ENCODE results near the gene CYP11A1.

CYP11A1 gene

DNA sequence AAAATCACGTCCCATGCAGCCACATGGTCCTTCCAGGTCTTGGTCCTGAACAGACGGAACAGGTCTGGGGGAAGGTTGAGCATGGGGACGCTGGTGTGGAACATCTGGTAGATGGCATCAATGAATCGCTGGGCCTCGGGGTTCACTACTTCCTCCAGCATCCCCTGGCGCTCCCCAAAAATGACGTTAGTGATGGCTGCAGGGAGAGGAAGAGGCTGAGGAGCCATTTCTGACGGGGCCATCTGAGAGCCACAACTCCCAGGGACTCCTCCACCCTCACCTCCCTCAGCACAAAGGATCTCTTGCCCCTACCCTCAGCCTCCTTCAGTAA lies 23.7 kb downstream of the CYP11A1 start:
- no peak for DNase-seq

DNA sequence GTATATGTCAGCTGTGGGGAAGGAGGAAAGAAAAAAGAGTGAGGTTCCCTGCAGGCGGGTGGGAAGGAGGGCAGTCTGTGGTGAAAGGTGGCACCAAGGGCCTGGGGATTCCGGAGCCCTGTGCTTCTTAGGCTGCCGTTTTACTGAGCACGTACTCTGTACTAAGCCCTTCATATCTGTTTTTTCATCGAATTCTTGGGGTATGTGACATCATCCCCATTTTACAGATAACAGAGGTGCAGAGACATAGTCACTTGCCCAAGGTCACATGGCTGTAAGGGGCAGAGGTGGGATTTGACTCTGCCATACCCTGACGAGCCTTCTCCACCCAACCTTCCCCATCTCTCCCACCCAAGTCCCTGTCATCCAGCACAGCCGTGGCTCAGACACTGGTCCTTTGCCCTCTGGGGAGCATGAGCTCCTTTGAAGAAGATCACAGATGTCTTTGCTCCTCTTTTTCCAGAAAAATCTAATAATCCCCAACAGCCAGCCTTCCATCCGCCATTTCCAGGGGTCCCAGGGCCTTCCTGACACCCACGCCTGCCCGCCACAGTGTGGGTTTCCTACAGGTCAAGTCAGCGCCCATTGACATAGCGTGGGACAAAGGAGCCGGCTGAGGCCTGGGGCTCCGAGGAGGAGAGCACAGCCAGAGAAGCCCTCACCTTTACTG lies 24.2 kb downstream of the CYP11A1 start:
- no peak for DNase-seq

DNA sequence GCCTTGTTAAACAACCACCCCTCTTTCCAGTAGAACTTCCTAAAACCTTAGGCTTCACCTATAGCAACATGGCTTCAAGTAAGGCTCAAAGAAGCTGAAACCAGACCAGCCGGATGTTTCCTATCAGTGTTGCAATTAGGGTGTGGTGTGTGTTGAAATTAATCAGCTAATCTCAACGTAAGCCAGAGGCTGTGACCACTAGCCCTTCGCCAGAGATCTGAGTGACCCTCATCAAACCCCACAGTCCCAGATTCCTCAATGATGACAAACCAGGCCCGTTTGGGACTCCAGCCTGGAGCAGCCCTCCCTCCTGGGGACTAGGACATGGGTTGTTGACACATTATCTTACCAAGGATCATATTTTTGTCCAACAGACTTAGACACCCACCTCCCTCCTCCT lies 27.3 kb downstream of the CYP11A1 start:
- DNase-seq, result no peak

DNA sequence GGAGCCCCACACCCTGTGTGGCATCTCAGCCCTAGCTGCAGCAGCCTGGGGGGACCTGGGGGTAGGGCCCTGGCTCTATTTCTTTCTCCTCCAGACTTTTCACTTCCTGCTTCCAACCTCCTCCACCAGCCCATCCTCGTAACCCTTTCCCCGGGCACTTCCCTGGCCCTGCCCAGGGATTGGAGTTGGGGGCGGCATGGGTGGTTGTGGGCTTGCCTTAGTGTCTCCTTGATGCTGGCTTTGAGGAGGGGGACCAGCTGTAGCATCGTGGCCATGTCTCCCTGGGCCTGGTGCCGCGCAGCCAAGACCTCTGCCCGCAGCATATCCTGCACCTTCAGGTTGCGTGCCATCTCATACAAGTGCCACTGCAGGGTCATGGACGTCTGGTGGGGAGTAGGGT lies 28.1 kb downstream of the CYP11A1 start:
- DNase-seq, result no peak

DNA sequence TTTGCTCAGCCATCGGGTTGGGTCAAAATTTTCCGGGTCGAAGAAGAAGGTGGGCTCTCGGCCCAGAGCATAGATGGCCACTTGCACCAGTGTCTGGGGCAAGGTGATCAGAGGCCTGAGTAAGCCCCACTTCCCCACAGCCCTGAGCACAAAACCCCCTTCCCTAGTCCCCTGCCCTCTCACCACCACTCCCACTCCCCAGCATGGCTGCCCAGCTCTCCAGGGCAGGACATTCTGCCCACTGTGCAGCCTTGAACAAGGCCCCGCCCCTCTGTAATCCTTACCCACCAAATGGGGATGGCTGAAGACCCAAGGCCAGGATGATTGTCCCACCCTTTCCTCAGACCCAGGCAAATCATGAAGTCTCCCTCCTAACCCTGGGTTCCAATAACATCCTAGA lies 28.8 kb downstream of the CYP11A1 start:
- DNase-seq, result no peak

DNA sequence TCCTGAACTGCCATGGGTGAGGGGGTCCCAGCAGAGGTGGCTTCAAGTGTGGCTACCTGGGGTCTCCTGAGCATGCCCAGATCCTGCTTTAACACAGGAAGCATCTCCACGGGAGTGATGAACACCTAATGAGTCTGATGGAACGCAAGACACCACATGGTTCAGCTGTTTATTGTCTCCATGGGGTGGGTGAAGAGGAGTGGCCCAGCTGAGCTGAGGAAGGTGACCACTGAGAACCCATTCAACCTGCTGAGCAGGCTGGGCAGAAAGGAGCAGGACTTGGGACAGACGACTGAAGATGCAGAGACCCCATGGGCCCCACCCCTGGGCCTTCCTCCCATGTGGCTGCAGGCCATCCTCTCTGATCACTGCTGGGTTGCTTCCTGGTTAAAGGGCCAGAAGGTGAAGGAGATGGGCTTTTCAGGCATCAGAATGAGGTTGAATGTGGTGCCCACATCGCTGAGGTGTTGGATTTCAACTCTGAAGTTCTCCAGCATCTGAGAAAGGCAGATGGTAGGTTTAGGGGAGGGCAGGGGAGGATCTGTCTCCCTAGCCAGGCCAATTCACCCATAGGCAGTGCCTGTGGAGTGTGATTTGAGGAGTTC lies 29.7 kb downstream of the CYP11A1 start:
- no peak for DNase-seq

DNA sequence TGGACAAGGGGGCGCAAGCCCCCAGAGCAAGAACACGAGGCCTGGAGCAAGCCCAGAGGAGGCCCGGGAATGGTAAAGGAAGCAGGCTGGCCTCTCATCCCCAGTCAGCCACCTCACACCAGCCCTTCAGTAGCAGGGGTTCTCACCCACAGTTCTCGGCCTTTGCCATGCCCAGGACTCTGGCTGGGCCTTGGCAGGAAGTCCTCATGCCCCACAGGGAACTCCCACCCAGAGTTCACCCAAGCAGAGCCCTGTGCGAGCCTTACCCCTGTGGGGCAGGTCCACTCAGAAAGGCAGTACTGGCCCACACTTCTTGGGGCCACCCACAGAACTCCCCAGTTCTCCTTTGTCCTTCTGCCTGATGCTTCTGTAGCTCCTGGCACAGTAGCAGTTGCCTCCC lies 30.3 kb downstream of the CYP11A1 start:
- no peak for DNase-seq

DNA sequence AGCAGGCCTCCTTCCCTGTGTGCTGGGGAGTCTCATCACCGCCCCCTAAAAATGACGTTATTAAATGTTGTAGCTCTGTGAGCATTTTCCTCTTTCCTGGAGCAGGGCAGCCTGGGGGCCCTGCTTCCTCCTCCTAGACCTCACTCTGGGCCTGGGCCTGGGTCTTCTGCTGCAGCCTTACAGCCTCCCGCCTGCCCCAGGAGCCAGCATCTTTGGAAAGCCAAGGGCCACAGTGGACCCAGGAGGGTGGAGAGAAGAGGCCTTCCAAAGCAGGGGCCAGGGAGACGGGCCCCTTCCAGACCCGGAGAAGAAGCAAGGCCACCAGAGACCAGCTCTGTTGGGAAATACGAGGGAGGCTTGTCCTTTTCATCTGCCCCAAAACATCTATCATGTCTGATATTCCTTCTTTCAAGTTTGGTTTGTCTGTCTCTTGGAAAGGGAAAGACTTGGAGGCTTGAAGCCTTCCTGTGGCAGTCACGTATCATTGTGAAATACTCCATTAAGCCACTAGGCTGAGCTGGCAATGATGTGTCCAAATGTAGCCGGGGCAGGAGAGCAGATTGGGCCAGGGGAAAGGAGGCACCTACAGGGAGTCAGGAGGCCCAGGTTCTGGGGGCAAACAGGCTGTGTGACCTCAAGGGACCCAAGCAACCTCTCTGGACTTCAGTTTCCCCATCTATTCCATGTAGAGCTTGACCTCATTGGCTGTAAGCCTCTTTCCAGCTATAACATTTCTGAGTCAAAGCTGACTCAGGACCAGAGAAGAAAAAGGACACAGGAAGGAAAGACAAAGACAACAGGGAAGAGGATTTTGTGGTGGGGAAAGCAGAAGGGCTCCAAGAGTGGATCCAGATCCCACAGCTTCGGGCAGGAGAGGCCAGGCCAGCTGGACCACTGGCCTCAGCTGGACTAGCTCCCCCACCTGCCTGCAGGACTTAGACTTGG lies 31.1 kb downstream of the CYP11A1 start:
- DNase-seq, result no peak

DNA sequence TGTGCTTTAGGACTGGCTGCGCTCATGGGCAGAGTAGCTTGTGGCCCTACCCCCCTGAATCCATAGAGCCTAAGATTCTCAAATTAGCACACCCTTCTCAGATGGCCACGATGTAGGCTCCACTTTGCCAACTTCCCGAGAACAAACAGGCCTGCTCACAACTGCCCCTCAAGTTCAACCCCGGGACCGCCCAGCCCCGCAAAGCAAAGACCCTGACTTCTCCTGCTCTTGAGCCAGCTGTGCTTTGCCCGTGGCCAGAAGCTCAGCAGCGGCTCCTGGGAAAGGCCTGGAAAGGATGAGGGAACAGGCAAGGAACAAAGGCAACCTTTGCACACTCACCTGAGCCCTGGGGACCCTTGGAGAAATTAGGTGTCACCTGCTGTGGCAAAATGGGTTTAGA lies 32.0 kb downstream of the CYP11A1 start:
- no peak for DNase-seq

DNA sequence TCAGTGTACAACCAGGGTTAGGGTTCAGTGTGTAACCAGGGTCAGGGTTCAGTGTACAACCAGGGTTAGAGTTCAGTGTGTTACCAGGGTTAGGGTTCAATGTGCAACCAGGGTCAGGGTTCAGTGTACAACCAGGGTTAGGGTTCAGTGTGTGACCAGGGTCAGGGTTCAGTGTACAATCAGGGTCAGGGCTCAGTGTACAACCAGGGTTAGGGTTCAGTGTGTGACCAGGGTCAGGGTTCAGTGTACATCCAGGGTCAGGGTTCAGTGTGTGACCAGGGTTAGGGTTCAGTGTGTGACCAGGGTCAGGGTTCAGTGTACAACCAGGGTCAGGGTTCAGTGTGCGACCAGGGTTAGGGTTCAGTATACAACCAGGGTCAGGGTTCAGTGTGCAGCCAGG lies 33.3 kb downstream of the CYP11A1 start:
- DNase-seq, result no peak

DNA sequence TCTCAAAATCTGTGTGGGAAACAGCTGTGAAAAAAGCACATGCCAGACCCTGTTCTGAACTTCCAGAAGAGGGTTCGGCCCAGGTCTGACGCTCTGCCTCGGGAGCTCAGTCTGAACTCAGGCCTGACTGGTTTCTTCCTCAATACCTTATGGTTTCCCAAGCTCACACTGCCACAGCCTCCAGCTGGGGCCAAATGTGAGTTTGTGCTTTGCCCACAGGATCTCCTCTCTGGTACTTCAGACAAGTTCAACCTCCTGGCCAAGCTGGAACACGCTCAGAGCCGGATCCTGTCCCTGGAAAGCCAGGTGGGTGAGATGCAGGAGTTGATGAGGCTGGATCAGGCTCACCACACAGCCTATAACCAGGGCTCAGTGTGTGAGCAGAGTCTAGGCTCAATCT lies 33.8 kb downstream of the CYP11A1 start:
- DNase-seq, result no peak

DNA sequence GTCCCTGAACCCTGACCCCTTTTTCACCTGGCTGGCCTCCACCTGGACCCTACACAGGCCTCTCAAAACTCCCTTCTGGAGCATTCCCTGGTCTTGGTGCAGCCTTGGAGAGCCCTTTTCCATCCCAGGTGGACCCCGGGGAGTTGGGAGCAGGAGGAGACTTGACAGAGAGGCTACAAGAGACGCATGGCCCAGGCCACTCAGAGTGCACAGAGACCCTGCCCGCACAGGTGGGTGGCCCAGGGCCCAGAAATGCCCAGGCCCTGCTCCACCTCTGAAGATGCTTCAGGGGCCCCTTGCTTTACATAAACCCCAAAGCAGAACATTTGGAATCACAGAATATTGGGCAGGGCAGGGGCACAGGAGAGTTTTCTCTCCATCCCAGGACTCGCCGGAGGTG lies 34.4 kb downstream of the CYP11A1 start:
- DNase-seq, result no peak

DNA sequence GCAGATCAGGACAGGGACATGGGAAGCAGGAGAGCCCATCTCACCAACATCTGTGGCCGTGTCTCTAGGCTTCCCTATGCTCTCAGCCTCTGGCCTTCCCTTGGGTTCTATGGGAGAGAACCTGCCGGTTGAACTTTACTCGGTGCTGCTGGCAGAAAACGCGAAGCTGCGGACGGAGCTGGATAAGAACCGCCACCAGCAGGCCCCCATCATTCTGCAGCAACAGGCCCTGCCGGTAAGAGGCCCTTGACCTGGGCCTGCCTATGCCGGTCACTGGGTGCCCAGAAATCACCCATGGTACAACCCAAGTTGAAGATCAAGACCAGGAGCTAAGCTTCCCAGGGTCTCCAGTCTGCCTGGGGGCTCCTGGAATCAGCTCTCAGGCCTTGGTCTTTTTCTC lies 34.8 kb downstream of the CYP11A1 start:
- no peak for DNase-seq

DNA sequence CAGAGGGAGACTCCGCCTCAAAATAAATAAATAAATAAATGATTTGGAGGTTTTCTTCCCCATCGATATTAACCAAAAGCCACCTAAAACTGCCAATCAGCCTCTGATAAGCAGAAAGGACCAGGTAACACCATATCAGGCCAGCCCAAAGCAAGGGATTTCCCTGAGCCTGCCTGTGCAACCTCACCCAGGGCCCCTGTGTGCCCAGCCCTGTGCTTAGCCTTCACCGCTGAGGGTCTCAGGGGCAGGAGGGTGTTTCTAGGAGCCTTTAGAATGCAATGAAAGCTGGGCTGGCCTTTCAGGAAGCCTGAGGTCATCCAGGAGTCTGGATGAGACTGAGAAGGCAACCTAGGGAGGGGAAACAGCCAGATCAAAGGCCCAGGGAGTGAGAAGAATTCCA lies 35.4 kb downstream of the CYP11A1 start:
- no peak for DNase-seq

DNA sequence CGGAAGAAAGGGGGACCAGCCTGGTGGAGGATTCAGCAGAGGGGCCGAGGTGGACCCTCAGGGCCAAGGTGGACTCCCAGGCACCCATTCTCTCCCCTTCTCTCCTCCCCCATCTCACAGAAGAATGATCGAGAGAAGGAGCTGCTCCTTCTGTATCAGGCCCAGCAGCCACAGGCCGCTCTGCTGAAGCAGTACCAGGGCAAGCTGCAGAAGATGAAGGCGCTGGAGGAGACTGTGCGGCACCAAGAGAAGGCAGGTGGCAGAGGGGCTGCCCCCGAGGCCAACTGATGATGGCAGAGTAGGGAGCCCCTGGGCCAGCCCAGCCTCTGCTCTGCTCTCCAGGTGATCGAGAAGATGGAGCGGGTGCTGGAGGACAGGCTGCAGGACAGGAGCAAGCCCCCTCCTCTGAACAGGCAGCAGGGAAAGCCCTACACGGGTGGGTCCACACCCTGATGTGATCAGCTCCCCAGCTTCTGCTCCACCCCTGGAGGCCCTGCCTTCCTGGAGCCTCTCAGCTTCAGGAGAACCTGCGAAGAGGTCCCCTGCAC lies 36.5 kb downstream of the CYP11A1 start:
- no peak for DNase-seq

DNA sequence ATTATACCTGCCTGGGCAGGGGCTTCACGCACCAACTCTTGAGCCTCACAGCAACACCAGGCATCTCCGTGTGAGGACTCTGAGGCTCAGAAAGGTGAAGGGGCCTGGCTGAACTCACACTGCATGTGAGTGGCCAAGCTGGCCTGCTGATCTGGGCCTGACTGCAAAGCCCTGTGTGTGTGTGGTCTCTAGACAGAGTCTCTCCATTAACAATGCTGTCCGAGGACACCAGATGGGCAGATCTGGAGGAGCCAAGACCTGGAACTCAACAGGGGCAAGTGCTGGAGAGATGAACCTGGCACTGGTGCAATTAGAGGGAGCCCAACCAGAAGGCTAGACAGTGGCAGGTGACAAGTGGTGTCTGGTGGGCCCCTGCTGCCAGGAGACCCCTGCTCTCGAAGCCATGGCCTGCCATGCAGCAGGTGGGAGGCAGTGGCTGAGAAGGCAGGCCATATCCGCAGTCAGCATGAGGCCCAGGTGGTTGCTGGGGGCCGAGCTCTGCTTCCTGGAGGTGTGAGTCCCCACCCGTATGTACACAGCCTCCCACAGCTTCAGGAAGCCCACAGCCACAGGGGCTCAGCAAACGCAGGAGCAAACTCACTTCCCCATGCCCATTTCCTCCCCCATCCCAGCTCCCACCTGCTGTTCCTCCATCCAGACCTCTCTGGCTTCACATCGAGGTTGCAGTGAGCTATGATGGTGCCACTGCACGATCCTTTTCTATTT lies 39.0 kb downstream of the CYP11A1 start:
- peak; percentile 88 to 95 for DNase-seq

DNA sequence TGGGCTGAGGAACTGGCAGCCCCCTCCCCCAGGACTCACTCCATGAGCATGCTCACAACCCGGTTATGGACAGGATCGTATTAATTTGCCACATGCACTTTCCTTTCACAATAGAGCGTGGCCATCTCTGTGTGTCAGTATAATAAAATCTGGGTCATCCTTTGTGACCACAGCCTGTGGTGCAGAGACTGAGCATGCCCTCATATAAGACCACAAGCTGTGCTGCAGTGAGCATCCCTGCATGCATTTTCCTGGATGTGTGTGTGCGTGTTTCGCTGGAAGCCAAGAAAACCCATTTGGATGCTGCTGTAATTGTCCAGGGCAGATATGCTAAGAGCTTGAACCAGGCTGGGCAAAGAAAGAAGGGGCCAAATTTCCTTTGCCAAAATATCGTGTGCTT lies 39.7 kb downstream of the CYP11A1 start:
- no peak for DNase-seq

DNA sequence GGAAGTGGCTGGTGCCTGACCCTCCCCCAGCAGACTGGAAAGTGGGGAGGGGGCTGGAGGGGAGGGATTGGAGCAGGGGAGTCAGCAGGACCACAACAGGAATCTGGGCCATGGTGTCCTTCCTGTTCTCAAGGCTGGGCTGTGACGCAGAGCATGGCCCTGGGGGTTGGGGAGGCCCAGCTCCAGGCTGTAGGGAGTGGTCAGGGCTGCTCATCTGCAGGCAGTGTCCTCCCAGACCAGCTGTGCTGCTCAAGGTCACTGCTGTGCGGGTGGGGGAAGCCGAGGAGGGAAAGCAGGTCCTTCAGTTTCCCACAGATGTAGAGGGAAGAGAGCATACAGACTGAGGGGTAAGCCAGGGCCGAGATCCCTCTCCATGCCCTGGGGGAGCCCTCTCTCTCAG lies 40.7 kb downstream of the CYP11A1 start:
- DNase-seq, result no peak

DNA sequence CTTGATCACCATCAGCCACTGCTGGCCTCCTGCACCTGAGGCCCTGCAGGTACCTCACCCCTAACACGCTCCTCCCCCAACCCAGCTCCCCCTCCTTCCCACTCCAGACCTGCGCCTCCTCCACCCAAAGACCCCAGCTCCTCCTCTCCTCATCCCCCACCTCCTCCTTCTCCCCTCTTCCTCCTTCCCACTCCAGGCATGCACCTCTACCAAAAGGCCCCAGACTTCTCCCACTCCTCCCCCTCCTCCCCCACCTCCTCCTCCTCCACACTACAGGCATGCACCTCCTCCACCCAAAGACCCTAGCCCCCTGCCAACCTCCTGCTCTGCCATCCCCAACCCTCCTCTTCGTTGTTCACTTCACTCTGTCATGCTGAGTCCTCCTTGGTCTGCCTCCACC lies 42.7 kb downstream of the CYP11A1 start:
- DNase-seq, result no peak

DNA sequence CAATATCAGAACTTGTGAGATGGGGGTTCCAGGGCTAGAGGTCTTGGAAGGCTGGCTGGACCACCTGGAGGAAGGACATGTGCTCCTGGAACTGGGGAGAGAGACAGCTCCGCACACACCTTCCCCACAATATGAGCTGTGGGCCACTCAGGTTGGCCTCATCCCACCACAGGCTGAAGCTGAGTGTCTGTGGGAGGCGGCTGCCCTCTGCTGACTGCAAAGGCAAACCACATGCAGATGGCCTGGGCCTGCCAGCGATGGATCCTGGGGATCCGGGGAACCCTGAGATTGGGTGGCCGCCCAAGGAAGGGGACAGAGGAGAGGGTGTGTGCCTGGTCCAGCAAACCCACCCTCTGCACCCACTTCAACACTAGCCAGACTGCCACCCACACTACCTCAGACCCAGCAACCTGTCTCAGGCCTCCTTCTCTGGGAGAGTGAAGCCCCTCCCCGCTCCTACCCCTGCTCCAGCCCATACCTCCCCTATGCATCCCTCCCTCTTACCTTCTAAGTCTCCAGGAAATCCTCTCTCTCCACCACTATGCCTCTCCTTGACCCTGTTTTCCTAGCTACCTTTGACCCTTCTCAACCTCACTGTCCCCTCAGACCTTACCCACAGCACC lies 44.8 kb downstream of the CYP11A1 start:
- peak; percentile 77 to 85 for DNase-seq

DNA sequence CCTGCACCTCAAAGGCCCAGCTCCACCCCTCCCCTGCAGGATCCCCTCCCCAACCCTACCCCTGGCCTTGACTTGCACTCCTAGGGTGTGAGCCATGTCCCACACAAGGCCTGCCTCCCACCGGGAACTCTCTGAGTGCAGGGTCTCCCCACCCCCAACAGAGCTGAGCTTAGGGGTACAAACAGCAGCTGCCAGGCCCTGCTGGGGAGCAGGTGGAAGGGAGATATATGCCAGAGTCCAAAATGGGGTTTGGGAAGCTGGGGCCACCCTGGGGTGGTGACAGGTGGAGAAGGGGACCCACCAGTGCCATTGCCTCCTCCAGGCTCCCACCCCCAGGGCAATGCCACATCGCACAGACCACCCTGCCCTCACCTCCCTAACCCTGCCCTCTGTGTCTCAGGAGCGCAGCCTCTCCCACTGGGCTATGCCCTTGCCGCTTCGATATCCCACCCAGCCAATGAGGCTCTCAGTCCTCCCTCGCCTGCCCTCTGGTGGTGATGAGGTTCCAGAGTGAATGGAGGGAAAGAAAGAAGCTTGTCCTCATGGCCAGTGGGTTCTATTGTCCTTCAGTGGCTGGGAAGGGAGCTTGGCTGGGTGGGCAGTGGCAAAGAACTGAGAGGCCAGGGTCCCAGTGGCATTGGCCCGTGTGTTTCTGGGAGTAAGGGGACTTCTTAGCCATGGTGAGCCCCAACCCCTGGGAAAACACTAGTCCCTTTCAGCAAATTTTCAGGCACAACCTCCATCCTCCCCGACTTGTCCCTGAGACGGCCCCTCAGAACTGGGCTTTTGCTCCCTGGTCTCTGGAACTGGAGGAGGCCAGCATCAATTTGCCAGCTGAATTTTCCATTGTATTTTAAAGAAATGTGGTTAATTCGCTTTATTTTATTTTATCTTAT lies 46.8 kb downstream of the CYP11A1 start:
- DNase-seq, result peak; percentile 88 to 90

Measured in NCI-H2081 (cell line).